Stomach (tissue), 4 donors: ENCODE measurements around the gene DENND6A.
"Not testable (repeated sequence)": the region's sequence is repeated elsewhere in the genome, so short reads cannot be mapped to it uniquely, and the experiment has no call there.

Source experiments
- POLR2A ChIP-seq, 4 donors: fragments of 450-650 bp; IDR thresholded peaks; one replicate each; pipeline ENCODE4 v1.6.1; 2016; ENCODE audit warnings: antibody characterized with exemption in 4 of 4, control low read depth in 2 of 4, mild to moderate bottlenecking in 1 of 4, moderate library complexity in 1 of 4
- POLR2AphosphoS5 ChIP-seq, 3 donors: sonication (generic); formaldehyde crosslinking; IDR thresholded peaks; one replicate each; pipeline ENCODE4 v1.6.1; 2016; ENCODE audit warnings: antibody characterized with exemption in 3 of 3
- TF ChIP-seq, protein P1 (sequence below), 7 experiments: fragments of 450-650 bp in 4 of 7; fragments of 200-600 bp in 3 of 7; sonication (generic) in 3 of 7; IDR thresholded peaks; one replicate each; pipeline ENCODE4 v1.5.1; 2016 to 2019; ENCODE audit warnings: antibody characterized with exemption in 7 of 7, control low read depth in 2 of 7, mild to moderate bottlenecking in 1 of 7

DNA sequence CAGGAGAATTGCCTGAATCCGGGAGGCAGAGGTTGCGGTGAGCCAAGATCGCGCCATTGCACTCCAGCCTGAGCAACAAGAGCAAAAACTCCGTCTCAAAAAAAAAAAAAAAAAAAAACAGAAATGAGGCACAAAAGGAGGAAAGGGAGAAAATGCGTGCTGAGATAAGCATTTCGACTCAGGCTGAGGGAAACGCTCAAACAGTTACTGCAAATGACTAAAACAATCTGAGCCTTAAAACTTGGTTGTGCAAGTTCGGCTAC lies 813 bp downstream of the DENND6A start:
- TF ChIP-seq, protein P1, sequence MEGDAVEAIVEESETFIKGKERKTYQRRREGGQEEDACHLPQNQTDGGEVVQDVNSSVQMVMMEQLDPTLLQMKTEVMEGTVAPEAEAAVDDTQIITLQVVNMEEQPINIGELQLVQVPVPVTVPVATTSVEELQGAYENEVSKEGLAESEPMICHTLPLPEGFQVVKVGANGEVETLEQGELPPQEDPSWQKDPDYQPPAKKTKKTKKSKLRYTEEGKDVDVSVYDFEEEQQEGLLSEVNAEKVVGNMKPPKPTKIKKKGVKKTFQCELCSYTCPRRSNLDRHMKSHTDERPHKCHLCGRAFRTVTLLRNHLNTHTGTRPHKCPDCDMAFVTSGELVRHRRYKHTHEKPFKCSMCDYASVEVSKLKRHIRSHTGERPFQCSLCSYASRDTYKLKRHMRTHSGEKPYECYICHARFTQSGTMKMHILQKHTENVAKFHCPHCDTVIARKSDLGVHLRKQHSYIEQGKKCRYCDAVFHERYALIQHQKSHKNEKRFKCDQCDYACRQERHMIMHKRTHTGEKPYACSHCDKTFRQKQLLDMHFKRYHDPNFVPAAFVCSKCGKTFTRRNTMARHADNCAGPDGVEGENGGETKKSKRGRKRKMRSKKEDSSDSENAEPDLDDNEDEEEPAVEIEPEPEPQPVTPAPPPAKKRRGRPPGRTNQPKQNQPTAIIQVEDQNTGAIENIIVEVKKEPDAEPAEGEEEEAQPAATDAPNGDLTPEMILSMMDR (IDR thresholded peaks at IDR 0.05): not testable (repeated sequence)
- not testable (repeated sequence) for TF ChIP-seq POLR2A (IDR thresholded peaks at IDR 0.05)
- TF ChIP-seq POLR2AphosphoS5 (IDR thresholded peaks at IDR 0.05): peak in 1 of 3 donors; percentile 6
